Heart left ventricle (tissue), 16 donors: ENCODE data around the gene PLIN5. TPM values are rescaled to one million over a fixed set of nuclear protein-coding genes. Genes with fewer than 3 reads are reported as not detected.

Experiments used
- ATAC-seq, 4 donors: fragments of 200-7000 bp; cut with Tn5 transposase; one replicate each; pipeline ENCODE4 v1.9.1; 2020 to 2022; ENCODE audit warnings: moderate library complexity in 4 of 4, mild to moderate bottlenecking in 3 of 4, moderate number of reproducible peaks in 1 of 4
- DNase-seq, 5 donors: peaks; one replicate each; pipeline ENCODE4 v3.0.0-alpha.2; 2020
- H3K27ac ChIP-seq, 12 donors: fragments of 200-600 bp; sonication (generic) in 4 of 12; one replicate each; pipeline versions ENCODE4 v1.5.0 to v1.8.0; 2016 to 2022; ENCODE audit warnings: mild to moderate bottlenecking in 2 of 12
- H3K27me3 ChIP-seq, 9 donors: fragments of 200-600 bp; sonication (generic) in 2 of 9; one replicate each; pipeline versions ENCODE4 v1.5.1 to v1.8.0; 2016 to 2022; ENCODE audit warnings: mild to moderate bottlenecking in 3 of 9
- H3K36me3 ChIP-seq, 9 donors: fragments of 200-600 bp; sonication (generic) in 2 of 9; one replicate each; pipeline versions ENCODE4 v1.5.0 to v1.8.0; 2018 to 2022; ENCODE audit warnings: mild to moderate bottlenecking in 2 of 9
- H3K4me1 ChIP-seq, 12 donors: fragments of 200-600 bp; sonication (generic) in 4 of 12; one replicate each; pipeline versions ENCODE4 v1.5.0 to v1.8.0; 2016 to 2022; ENCODE audit warnings: mild to moderate bottlenecking in 3 of 12
- H3K4me3 ChIP-seq, 12 donors: fragments of 200-600 bp; sonication (generic) in 4 of 12; one replicate each; pipeline versions ENCODE4 v1.5.0 to v1.8.0; 2017 to 2022; ENCODE audit warnings: mild to moderate bottlenecking in 9 of 12, moderate library complexity in 4 of 12
- H3K9me3 ChIP-seq, 12 donors: fragments of 200-600 bp; sonication (generic) in 4 of 12; one replicate each; pipeline versions ENCODE4 v1.5.0 to v1.8.0; 2016 to 2022; ENCODE audit warnings: mild to moderate bottlenecking in 1 of 12
- CTCF ChIP-seq, 12 donors: fragments of 200-600 bp; sonication (generic) in 4 of 12; IDR thresholded peaks; one replicate each; pipeline versions ENCODE4 v1.5.0 to v1.8.0; 2018 to 2022; ENCODE audit warnings: antibody characterized with exemption in 12 of 12, mild to moderate bottlenecking in 5 of 12
- POLR2A ChIP-seq, 2 donors: fragments of 450-650 bp; IDR thresholded peaks; one replicate each; pipeline ENCODE4 v1.6.1; 2017; ENCODE audit warnings: antibody characterized with exemption in 2 of 2, mild to moderate bottlenecking in 2 of 2, moderate library complexity in 2 of 2
- WGBS, 4 donors: extraction: QIAGEN DNeasy Blood & Tissue Kit in 2 of 4; methylation state at CpG; one replicate each; pipeline versions ENCODE4 v1.1.5 to v1.1.7; 2013 to 2018; 5-methylcytosine and 5-hydroxymethylcytosine counted together
- intact Hi-C, 10 donors: fragments of 100-400 bp; cut with DNase I; formaldehyde crosslinking; loops; one replicate each; pipeline versions ENCODE4 v1.11.1 to v1.14.2; 2022
- polyA plus RNA-seq, 2 donors: library from polyadenylated mRNA; stranded (reverse); fragments of 200-250 nt; gene quantifications; one replicate each; pipeline ENCODE4 v1.2.3, GENCODE V29; 2013
- total RNA-seq, 9 donors: library from RNA; depleted of rRNA in 2 of 9; stranded (reverse); fragments of >200 nt in 2 of 9; fragmentation: NEBNext Ultra II Directional in 3 of 9; extraction: Animal tissue kit (Norgen Biotek cat#: 25700) in 3 of 9; gene quantifications; one replicate each; pipeline versions ENCODE4 v1.1.0 to v1.2.4, GENCODE V29; 2016 to 2023
- donor health status: ischemic (EF 13 %, LVEDD 7.1; RV severe dilation, severe dysfunction).
- donor health status: healthy with polysubstance abuse.
- donor health status: DM: no; HTN: yes; CAD: no.
- donor health status: DM: no; HTN: no; CAD: no.
- donor health status: ischemic (EF 25% LVEDD 6.9; RV normal size, moderate dysfunction).
- donor health status: ischemic (EF 25% LVEDD 5.7; RV mildly dilated, moderate dysfunction).
- donor health status: healthy.
- donor health status: DM: yes; HTN: yes; CAD: no.
- donor health status: ischemic (EF 35%, LVEDD 5.7; RV mildly dilated, moderate dysfunction).
- donor health status: nonischemic (EF 11% LVEDD 7.7; RV severe dilation, severe dysfunction).
- donor health status: DM: yes; HTN: yes; CAD: no.
- donor health status: PGD.
- donor health status: ischemic (EF 29% LVEDD 5.4; RV normal size, mild dysfunction).
- donor health status: nonischemic (EF 23%, LVEDD 6.1; RV moderate dilation, normal function).

PLIN5 gene
- total and polyA plus RNA-seq, 11 donors: 17.5 to 88.6 (median 42.7) TPM

GRCh38 chr19:4579389-4579788, 44.4 kb upstream of the PLIN5 start:
- H3K27me3 ChIP-seq: peaks cover 13 to 70% (median 30%) of the 10 kb centered on the region in 9 donors
- TF ChIP-seq CTCF (IDR thresholded peaks at IDR 0.05) (no peak), POLR2A (IDR thresholded peaks at IDR 0.05) (no peak)
- H3K4me1 ChIP-seq: peaks cover 3 to 40% (median 15%) of the 10 kb centered on the region in 12 donors
- ATAC-seq: no peak
- intact Hi-C loops: loop anchor here in 5 of 10 donors (5.0 kb wide), 2 partner anchors 53 to 58 kb away; partner anchors contain the start of gene TNFAIP8L1 (in 4 of the 5)
- no peaks in the 10 kb centered on the region for H3K9me3 ChIP-seq
- DNase-seq: no peak
- H3K36me3 ChIP-seq: no peaks in the 10 kb centered on the region
- WGBS, 4 donors: 65 to 79% (median 77%) methylated on average over 3 to 8 of the region's 8 CpGs
- no peak overlapping the region for H3K27ac ChIP-seq
- no peak overlapping the region for H3K4me3 ChIP-seq

GRCh38 chr19:4578552-4579248, 43.7 kb upstream of the PLIN5 start:
- Histone ChIP-seq H3K4me1 (peaks cover 0 to 35% (median 12%) of the 10 kb centered on the region in 12 donors), H3K27me3 (peaks cover 9 to 70% (median 25%) of the 10 kb centered on the region in 9 donors), H3K36me3 (no peaks in the 10 kb centered on the region), H3K27ac (no peak overlapping the region), H3K9me3 (no peaks in the 10 kb centered on the region), H3K4me3 (no peak overlapping the region)
- no peak for ATAC-seq
- intact Hi-C loops: loop anchor here in 5 of 10 donors (5.0 kb wide), 2 partner anchors 54 to 59 kb away; partner anchors contain the start of gene TNFAIP8L1 (in 4 of the 5)
- 61 to 67% (median 63%) methylated on average over 11 of the region's 11 CpGs for WGBS, 4 donors
- TF ChIP-seq CTCF (IDR thresholded peaks at IDR 0.05): no peak
- no peak for TF ChIP-seq POLR2A (IDR thresholded peaks at IDR 0.05)
- no peak for DNase-seq

GRCh38 chr19:4577020-4577782, 42.2 kb upstream of the PLIN5 start:
- ATAC-seq (no peak), DNase-seq (no peak)
- 86 to 93% (median 90%) methylated on average over 5 of the region's 5 CpGs for WGBS, 4 donors
- Histone ChIP-seq H3K27ac (peak overlapping the region in 1 of 12 donors; percentile 85), H3K9me3 (no peaks in the 10 kb centered on the region), H3K27me3 (peaks cover 9 to 61% (median 25%) of the 10 kb centered on the region in 9 donors), H3K4me1 (peaks cover 0 to 34% (median 12%) of the 10 kb centered on the region in 12 donors), H3K4me3 (no peak overlapping the region), H3K36me3 (no peaks in the 10 kb centered on the region)
- TF ChIP-seq CTCF (IDR thresholded peaks at IDR 0.05) (no peak), POLR2A (IDR thresholded peaks at IDR 0.05) (no peak)
- intact Hi-C loops: loop anchor here in 7 of 10 donors (2.0 to 5.0 kb wide), 4 partner anchors 55 to 60 kb away; partner anchors contain the start of gene TNFAIP8L1 (in 4 of the 7)
